GM23338 (cell line): ENCODE results near the gene MGAT3.

Experiments
- EZH2phosphoT487 ChIP-seq: fragments of 200-600 bp; sonication (generic); IDR thresholded peaks from one replicate; pipeline ENCODE4 v1.8.1; 2018; ENCODE audit warnings: antibody characterized with exemption; ENCODE audit not compliant: unreplicated experiment
- TF ChIP-seq, protein P1 (sequence below), 2 experiments: fragments of 200-600 bp in 1 of 2; sonication (generic) in 1 of 2; conservative IDR thresholded peaks; 2 replicates each; pipeline versions ENCODE4 v1.5.1 to v1.6.1; 2016 to 2017; ENCODE audit warnings: antibody characterized with exemption in 2 of 2, low read depth in 2 of 2, mild to moderate bottlenecking in 2 of 2, moderate library complexity in 1 of 2
- TF ChIP-seq, protein P2 (sequence below): IDR thresholded peaks from one replicate; pipeline ENCODE4 v1.6.1; 2018; ENCODE audit warnings: antibody characterized with exemption; ENCODE audit not compliant: unreplicated experiment

- TF ChIP-seq, protein P1, sequence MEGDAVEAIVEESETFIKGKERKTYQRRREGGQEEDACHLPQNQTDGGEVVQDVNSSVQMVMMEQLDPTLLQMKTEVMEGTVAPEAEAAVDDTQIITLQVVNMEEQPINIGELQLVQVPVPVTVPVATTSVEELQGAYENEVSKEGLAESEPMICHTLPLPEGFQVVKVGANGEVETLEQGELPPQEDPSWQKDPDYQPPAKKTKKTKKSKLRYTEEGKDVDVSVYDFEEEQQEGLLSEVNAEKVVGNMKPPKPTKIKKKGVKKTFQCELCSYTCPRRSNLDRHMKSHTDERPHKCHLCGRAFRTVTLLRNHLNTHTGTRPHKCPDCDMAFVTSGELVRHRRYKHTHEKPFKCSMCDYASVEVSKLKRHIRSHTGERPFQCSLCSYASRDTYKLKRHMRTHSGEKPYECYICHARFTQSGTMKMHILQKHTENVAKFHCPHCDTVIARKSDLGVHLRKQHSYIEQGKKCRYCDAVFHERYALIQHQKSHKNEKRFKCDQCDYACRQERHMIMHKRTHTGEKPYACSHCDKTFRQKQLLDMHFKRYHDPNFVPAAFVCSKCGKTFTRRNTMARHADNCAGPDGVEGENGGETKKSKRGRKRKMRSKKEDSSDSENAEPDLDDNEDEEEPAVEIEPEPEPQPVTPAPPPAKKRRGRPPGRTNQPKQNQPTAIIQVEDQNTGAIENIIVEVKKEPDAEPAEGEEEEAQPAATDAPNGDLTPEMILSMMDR (conservative IDR thresholded peaks at IDR 0.05; ENCODE audit: low read depth in 2 of 2) = peak; percentile 90 to 100
- no peak for TF ChIP-seq EZH2phosphoT487
- TF ChIP-seq, protein P2, sequence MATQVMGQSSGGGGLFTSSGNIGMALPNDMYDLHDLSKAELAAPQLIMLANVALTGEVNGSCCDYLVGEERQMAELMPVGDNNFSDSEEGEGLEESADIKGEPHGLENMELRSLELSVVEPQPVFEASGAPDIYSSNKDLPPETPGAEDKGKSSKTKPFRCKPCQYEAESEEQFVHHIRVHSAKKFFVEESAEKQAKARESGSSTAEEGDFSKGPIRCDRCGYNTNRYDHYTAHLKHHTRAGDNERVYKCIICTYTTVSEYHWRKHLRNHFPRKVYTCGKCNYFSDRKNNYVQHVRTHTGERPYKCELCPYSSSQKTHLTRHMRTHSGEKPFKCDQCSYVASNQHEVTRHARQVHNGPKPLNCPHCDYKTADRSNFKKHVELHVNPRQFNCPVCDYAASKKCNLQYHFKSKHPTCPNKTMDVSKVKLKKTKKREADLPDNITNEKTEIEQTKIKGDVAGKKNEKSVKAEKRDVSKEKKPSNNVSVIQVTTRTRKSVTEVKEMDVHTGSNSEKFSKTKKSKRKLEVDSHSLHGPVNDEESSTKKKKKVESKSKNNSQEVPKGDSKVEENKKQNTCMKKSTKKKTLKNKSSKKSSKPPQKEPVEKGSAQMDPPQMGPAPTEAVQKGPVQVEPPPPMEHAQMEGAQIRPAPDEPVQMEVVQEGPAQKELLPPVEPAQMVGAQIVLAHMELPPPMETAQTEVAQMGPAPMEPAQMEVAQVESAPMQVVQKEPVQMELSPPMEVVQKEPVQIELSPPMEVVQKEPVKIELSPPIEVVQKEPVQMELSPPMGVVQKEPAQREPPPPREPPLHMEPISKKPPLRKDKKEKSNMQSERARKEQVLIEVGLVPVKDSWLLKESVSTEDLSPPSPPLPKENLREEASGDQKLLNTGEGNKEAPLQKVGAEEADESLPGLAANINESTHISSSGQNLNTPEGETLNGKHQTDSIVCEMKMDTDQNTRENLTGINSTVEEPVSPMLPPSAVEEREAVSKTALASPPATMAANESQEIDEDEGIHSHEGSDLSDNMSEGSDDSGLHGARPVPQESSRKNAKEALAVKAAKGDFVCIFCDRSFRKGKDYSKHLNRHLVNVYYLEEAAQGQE = peak; percentile 30
These were observed 72.1 kb downstream of the MGAT3 start for GRCh38 chr22:39528681-39529486.
